Measurements from ENCODE around the gene ADAMTS12. TPM values are rescaled to one million over a fixed set of nuclear protein-coding genes. Genes with fewer than 3 reads are reported as not detected.

ADAMTS12 gene
- total RNA-seq, 2 experiments from 2014 or later, result not detected

GRCh38 chr5:33888587-33888986, 3.2 kb downstream of the ADAMTS12 start:
- intact Hi-C loops (cut with micrococcal nuclease; ENCODE audit: unreplicated experiment), result no loop called here

DNA sequence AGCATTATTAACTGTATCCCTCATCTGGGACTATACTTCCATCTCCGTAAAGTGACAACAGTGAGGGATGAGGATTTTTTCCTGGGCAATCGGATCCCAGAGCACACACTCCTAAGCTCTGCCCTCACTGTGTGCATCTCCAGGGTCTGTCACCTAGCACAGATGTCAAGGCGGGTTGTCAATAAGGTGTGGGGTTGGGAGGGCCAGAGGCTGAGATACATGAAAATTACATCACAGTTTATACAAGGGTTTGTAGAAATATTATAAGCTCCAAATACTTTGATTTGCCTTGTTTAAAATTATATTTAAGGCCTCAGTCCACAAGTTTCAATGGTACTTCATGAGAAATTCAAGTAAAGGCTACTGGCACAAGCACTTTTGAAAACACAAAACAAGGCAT, 4.5 kb downstream of the ADAMTS12 start:
- Histone ChIP-seq H3K4me3 (ENCODE audit: low read depth, low read length, poor library complexity, severe bottlenecking) (no peak overlapping the region), H3K4me1 (ENCODE audit: insufficient read depth, low read length, poor library complexity, severe bottlenecking) (no peaks in the 10 kb centered on the region), H2AFZ (ENCODE audit: low read length) (no peak overlapping the region), H3K36me3 (ENCODE audit: insufficient read depth, low read length) (no peaks in the 10 kb centered on the region), H3K27ac (ENCODE audit: low read depth, low read length, poor library complexity, severe bottlenecking) (no peak overlapping the region), H3K9me2 (ENCODE audit: insufficient read depth, low read length) (no peaks in the 10 kb centered on the region), H3K4me2 (ENCODE audit: low read length) (no peak overlapping the region), H3K79me2 (ENCODE audit: insufficient read depth, low read depth, low read length) (no peaks in the 10 kb centered on the region), H4K20me1 (ENCODE audit: insufficient read depth, low read length) (no peaks in the 10 kb centered on the region), H3K9me3 (ENCODE audit: low read length) (no peaks in the 10 kb centered on the region)
- intact Hi-C loops (cut with micrococcal nuclease; ENCODE audit: unreplicated experiment), result no loop called here
- ChIA-PET POLR2A (interaction anchor here (0.6 to 1.0 kb wide), 2 partner anchors 10 to 95 kb away, joined by 3 to 6 read pairs; no protein-coding TSS in a partner anchor), CTCF (ENCODE audit: unreplicated experiment) (no interaction called here)
- DNase-seq (ENCODE audit: low spot score), result no peak
- no TSS peak for BruUV-seq (replicated peaks)
- no peak for TF ChIP-seq EZH2phosphoT487 (IDR thresholded peaks at IDR 0.05; ENCODE audit: borderline replicate concordance, low read depth, low read length)
- no peak for TF ChIP-seq CTCF (conservative IDR thresholded peaks at IDR 0.05; ENCODE audit: low read length)

More at GRCh38 chr5:33888587-33888986, 3.2 kb downstream of the ADAMTS12 start:
- CTCF ChIA-PET (ENCODE audit: unreplicated experiment), result no interaction called here
- POLR2A ChIA-PET, result no interaction called here
- Histone ChIP-seq H3K9me3 (ENCODE audit: low read length) (no peaks in the 10 kb centered on the region), H4K20me1 (ENCODE audit: insufficient read depth, low read length) (no peaks in the 10 kb centered on the region), H3K36me3 (ENCODE audit: insufficient read depth, low read length) (no peaks in the 10 kb centered on the region), H2AFZ (ENCODE audit: low read length) (no peak overlapping the region), H3K4me3 (ENCODE audit: low read depth, low read length, poor library complexity, severe bottlenecking) (no peak overlapping the region), H3K27ac (ENCODE audit: low read depth, low read length, poor library complexity, severe bottlenecking) (no peak overlapping the region), H3K9me2 (ENCODE audit: insufficient read depth, low read length) (no peaks in the 10 kb centered on the region), H3K4me1 (ENCODE audit: insufficient read depth, low read length, poor library complexity, severe bottlenecking) (no peaks in the 10 kb centered on the region), H3K4me2 (ENCODE audit: low read length) (no peak overlapping the region), H3K79me2 (ENCODE audit: insufficient read depth, low read depth, low read length) (no peaks in the 10 kb centered on the region)
- DNase-seq (ENCODE audit: low spot score), result no peak
- TF ChIP-seq CTCF (conservative IDR thresholded peaks at IDR 0.05; ENCODE audit: low read length) (no peak), EZH2phosphoT487 (IDR thresholded peaks at IDR 0.05; ENCODE audit: borderline replicate concordance, low read depth, low read length) (no peak)
- no TSS peak for BruUV-seq (replicated peaks)

DNA sequence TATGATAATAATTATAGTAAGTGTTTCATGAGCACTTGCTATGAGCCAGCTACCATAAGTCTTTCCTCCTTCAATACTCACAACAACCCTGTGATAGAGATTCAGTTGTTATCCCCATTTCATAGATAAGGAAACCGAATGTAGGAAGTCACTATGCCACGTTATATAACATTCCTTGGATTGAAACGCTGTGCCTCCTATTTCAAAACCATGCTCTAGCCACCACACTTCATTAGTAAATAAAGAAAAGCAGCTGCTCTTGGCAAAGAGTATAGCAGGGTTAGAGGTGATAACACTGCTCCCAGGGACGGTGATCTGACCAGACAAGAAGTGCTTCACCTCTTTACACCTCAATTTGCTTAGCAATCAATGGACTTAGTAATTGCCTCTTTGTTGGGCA, 5.5 kb downstream of the ADAMTS12 start:
- H3K79me2 ChIP-seq (ENCODE audit: insufficient read depth, low read depth, low read length), result no peaks in the 10 kb centered on the region
- no peaks in the 10 kb centered on the region for H4K20me1 ChIP-seq (ENCODE audit: insufficient read depth, low read length)
- no peak for TF ChIP-seq CTCF (conservative IDR thresholded peaks at IDR 0.05; ENCODE audit: low read length)
- TF ChIP-seq EZH2phosphoT487 (IDR thresholded peaks at IDR 0.05; ENCODE audit: borderline replicate concordance, low read depth, low read length), result no peak
- no peak overlapping the region for H2AFZ ChIP-seq (ENCODE audit: low read length)
- POLR2A ChIA-PET, result interaction anchor here (0.6 to 1.0 kb wide), 2 partner anchors 9 to 96 kb away, joined by 3 to 6 read pairs; no protein-coding TSS in a partner anchor
- no peaks in the 10 kb centered on the region for H3K9me2 ChIP-seq (ENCODE audit: insufficient read depth, low read length)
- intact Hi-C loops (cut with micrococcal nuclease; ENCODE audit: unreplicated experiment), result no loop called here
- H3K4me2 ChIP-seq (ENCODE audit: low read length), result no peak overlapping the region
- H3K9me3 ChIP-seq (ENCODE audit: low read length), result no peaks in the 10 kb centered on the region
- BruUV-seq (replicated peaks), result no TSS peak
- H3K4me3 ChIP-seq (ENCODE audit: low read depth, low read length, poor library complexity, severe bottlenecking), result no peak overlapping the region
- CTCF ChIA-PET (ENCODE audit: unreplicated experiment), result no interaction called here
- no peaks in the 10 kb centered on the region for H3K4me1 ChIP-seq (ENCODE audit: insufficient read depth, low read length, poor library complexity, severe bottlenecking)
- DNase-seq (ENCODE audit: low spot score), result no peak
- H3K36me3 ChIP-seq (ENCODE audit: insufficient read depth, low read length), result no peaks in the 10 kb centered on the region
- H3K27ac ChIP-seq (ENCODE audit: low read depth, low read length, poor library complexity, severe bottlenecking), result no peak overlapping the region

Data from OCI-LY7 (cell line).